Measurements from ENCODE around the gene LY6G6D. TPM values are rescaled to one million over a fixed set of nuclear protein-coding genes. Genes with fewer than 3 reads are reported as not detected.

LY6G6D gene
- total and polyA plus RNA-seq, 2 donors (not counting 3 experiments of a cell fraction or from before 2014, with no cell fraction given) = not detected

DNA sequence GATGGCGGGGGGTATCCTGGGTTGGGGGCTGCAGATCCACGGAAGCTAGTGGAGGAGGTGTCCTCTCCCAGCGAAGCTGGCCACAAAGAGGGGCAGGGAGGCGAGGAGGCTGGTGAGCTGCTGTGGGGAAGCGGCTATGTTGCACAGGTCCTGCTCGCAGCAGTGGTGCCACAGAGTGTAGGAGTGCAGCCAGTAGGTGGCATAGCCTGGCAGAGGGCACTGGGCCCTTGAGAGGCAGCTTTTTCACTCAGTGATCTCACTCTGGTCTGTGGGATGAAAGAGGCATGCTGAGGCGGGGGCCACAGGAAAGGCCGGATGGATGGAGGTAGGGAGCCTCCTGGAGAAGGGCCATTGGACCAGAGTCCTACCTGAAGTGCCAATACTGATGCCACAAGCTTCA lies 2.9 kb upstream of the LY6G6D start:
- BruUV-seq (replicated peaks) = no TSS peak
- Histone ChIP-seq H4K20me1 (replicated peaks; ENCODE audit: control insufficient read depth, extremely low read depth, insufficient read depth, low read length) (no peaks in the 10 kb centered on the region), H3K4me3 (replicated peaks in 1 of 3; ENCODE audit: insufficient read depth in 1 of 3, low read depth in 1 of 3, low read length in 3 of 3) (no peak overlapping the region), H3K79me2 (ENCODE audit: control insufficient read depth, insufficient read depth, low read length) (no peaks in the 10 kb centered on the region), H3K9me1 (replicated peaks; ENCODE audit: control insufficient read depth, extremely low read depth, insufficient read depth, low read length) (no peaks in the 10 kb centered on the region), H3K27me3 (ENCODE audit: control insufficient read depth in 2 of 2, insufficient read depth in 2 of 2, low read length in 2 of 2) (no peaks in the 10 kb centered on the region), H2AFZ (ENCODE audit: low read depth, low read length) (no peak overlapping the region), H3K9me3 (replicated peaks; ENCODE audit: control insufficient read depth, insufficient read depth, low read length) (no peaks in the 10 kb centered on the region), H3K27ac (ENCODE audit: insufficient read depth, low read depth, low read length) (no peak overlapping the region), H3K4me2 (ENCODE audit: insufficient read depth, low read length) (no peak overlapping the region), H3K9ac (replicated peaks; ENCODE audit: extremely low read depth, insufficient read depth, low read length) (no peak overlapping the region), H3K4me1 (ENCODE audit: control insufficient read depth, extremely low read depth, insufficient read depth, low read length) (peaks cover 8% of the 10 kb centered on the region), H3K36me3 (ENCODE audit: control insufficient read depth in 2 of 2, extremely low read depth in 1 of 2, insufficient read depth in 2 of 2, low read length in 2 of 2) (no peaks in the 10 kb centered on the region)
- FAIRE-seq (no peak), DNase-seq (ENCODE audit: low read depth, low spot score) (no peak)
- TF ChIP-seq, protein P1, sequence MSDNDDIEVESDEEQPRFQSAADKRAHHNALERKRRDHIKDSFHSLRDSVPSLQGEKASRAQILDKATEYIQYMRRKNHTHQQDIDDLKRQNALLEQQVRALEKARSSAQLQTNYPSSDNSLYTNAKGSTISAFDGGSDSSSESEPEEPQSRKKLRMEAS (IDR thresholded peaks at IDR 0.05; ENCODE audit: insufficient read depth, insufficient read length) = no peak
- TF ChIP-seq CTCF (IDR thresholded peaks at IDR 0.05; ENCODE audit: extremely low read depth in 1 of 2, insufficient read depth in 1 of 2, low read depth in 1 of 2, low read length in 2 of 2) = peak in 1 of 2 donors; percentile 35
- CTCF ChIA-PET = interaction anchor here (0.9 to 2.3 kb wide), 4 partner anchors 10 to 57 kb away, joined by 4 to 14 read pairs (median 6); partner anchors contain the start of gene ABHD16A
- dilution Hi-C loops (cut with MboI; ENCODE audit: extremely low pct_ligation_motif_present, low sequenced_read_pairs) (no loop called here), intact Hi-C loops (cut with micrococcal nuclease) (no loop called here)
- POLR2A ChIA-PET = interaction anchor here (1.2 to 1.3 kb wide), 2 partner anchors 25 to 115 kb away, joined by 3 read pairs; partner anchors contain the start of genes CLIC1 and HSPA1B

DNA sequence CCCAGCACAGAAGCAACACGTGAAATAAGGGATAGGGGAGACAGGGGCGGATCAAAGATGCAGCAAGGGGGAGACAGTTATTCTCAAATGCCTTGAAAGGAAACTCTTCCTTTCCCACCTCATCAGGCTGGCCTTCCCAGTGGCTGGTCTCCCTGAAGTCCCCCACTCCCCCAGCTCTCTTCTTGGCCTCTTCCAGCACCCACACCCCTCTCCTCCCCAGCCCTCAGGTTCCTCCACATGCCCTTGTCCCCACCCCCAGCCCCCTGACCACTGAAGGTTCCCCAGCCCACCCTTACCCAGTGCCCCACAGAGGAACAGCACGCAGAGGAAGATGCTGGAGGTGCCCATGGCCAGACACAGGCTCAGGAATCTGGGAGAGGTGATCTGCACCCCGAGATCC lies 1.7 kb upstream of the LY6G6D start:
- TF ChIP-seq EZH2 (IDR thresholded peaks at IDR 0.05; ENCODE audit: borderline replicate concordance, low read depth, low read length, severe bottlenecking) = no peak
- no peak for TF ChIP-seq MYC (IDR thresholded peaks at IDR 0.05; ENCODE audit: low read depth, low read length)
- TF ChIP-seq, protein P1 (IDR thresholded peaks at IDR 0.05; ENCODE audit: insufficient read depth, insufficient read length) = no peak
- no peak for TF ChIP-seq FOS (IDR thresholded peaks at IDR 0.05; ENCODE audit: borderline replicate concordance, insufficient read depth, low read length)
- no peak for TF ChIP-seq CTCF (IDR thresholded peaks at IDR 0.05; ENCODE audit: extremely low read depth in 1 of 2, insufficient read depth in 1 of 2, low read depth in 1 of 2, low read length in 2 of 2)
- no peak for TF ChIP-seq JUN (IDR thresholded peaks at IDR 0.05; ENCODE audit: borderline replicate concordance, insufficient read depth, insufficient read length, low read depth)
- no peak for TF ChIP-seq GATA2 (IDR thresholded peaks at IDR 0.05; ENCODE audit: insufficient read depth, insufficient read length, low read depth, low read length)
- H4K20me1 ChIP-seq (replicated peaks; ENCODE audit: control insufficient read depth, extremely low read depth, insufficient read depth, low read length) = no peaks in the 10 kb centered on the region
- intact Hi-C loops (cut with micrococcal nuclease) (no loop called here), dilution Hi-C loops (cut with MboI; ENCODE audit: extremely low pct_ligation_motif_present, low sequenced_read_pairs) (no loop called here)
- H3K27ac ChIP-seq (ENCODE audit: insufficient read depth, low read depth, low read length) = no peak overlapping the region
- no peaks in the 10 kb centered on the region for H3K9me1 ChIP-seq (replicated peaks; ENCODE audit: control insufficient read depth, extremely low read depth, insufficient read depth, low read length)
- H3K4me2 ChIP-seq (ENCODE audit: insufficient read depth, low read length) = no peak overlapping the region
- H3K4me3 ChIP-seq (replicated peaks in 1 of 3; ENCODE audit: insufficient read depth in 1 of 3, low read depth in 1 of 3, low read length in 3 of 3) = no peak overlapping the region
- no peaks in the 10 kb centered on the region for H3K79me2 ChIP-seq (ENCODE audit: control insufficient read depth, insufficient read depth, low read length)
- DNase-seq (ENCODE audit: low read depth, low spot score) = no peak
- ChIA-PET POLR2A (no interaction called here), CTCF (interaction anchor here (1.3 to 3.0 kb wide), 5 partner anchors 9 to 117 kb away, joined by 3 to 9 read pairs (median 4); partner anchors contain the start of genes ABHD16A and MPIG6B)
- H2AFZ ChIP-seq (ENCODE audit: low read depth, low read length) = no peak overlapping the region
- H3K9ac ChIP-seq (replicated peaks; ENCODE audit: extremely low read depth, insufficient read depth, low read length) = no peak overlapping the region
- no peaks in the 10 kb centered on the region for H3K9me3 ChIP-seq (replicated peaks; ENCODE audit: control insufficient read depth, insufficient read depth, low read length)
- H3K36me3 ChIP-seq (ENCODE audit: control insufficient read depth in 2 of 2, extremely low read depth in 1 of 2, insufficient read depth in 2 of 2, low read length in 2 of 2) = no peaks in the 10 kb centered on the region
- BruUV-seq (replicated peaks) = no TSS peak
- no peak for FAIRE-seq
- no peaks in the 10 kb centered on the region for H3K27me3 ChIP-seq (ENCODE audit: control insufficient read depth in 2 of 2, insufficient read depth in 2 of 2, low read length in 2 of 2)
- peaks cover 8% of the 10 kb centered on the region for H3K4me1 ChIP-seq (ENCODE audit: control insufficient read depth, extremely low read depth, insufficient read depth, low read length)

Measured in endothelial cell of umbilical vein (primary cell).